Measurements from ENCODE around the gene GGCX. TPM values are rescaled to one million over a fixed set of nuclear protein-coding genes. Genes with fewer than 3 reads are reported as not detected.
A peak's percentile ranks its signal among the peaks of the same experiment; 100 is the strongest.

Gene GGCX
- total and polyA plus RNA-seq, 2 of the 4 experiments (the other 2 are of a cell fraction) = 35.0 to 39.4 TPM

- Histone ChIP-seq H2BK120ac (ENCODE audit: low read depth, low read length) (peak overlapping the region; percentile 87), H3K36me3 (ENCODE audit: control insufficient read depth, insufficient read depth, low read length) (peaks cover 5% of the 10 kb centered on the region), H2AFZ (replicated peaks; ENCODE audit: low read length, poor library complexity) (peak overlapping the region; percentile 19), H2BK15ac (ENCODE audit: low read depth, low read length) (peak overlapping the region; percentile 79; the same call in 1 of the 3 replicates), H3K27me3 (ENCODE audit: control insufficient read depth, insufficient read depth, low read length) (no peaks in the 10 kb centered on the region), H3K56ac (ENCODE audit: extremely low read depth, insufficient read depth, low read length) (peak overlapping the region; percentile 66), H3K27ac (ENCODE audit: insufficient read depth, low read length) (0 out of 2 replicates have a peak overlapping the region, but pooled peaks have one; percentile 3), H3K14ac (replicated peaks; ENCODE audit: low read depth, low read length) (peak overlapping the region; percentile 88), H3K9me3 (ENCODE audit: control insufficient read depth, insufficient read depth, low read length) (no peaks in the 10 kb centered on the region), H3K4me3 (ENCODE audit: insufficient read depth, low read depth, low read length) (no peak overlapping the region), H3K4ac (ENCODE audit: low read depth, low read length) (peak overlapping the region; percentile 84), H3K9me1 (ENCODE audit: insufficient read depth, low read length) (peaks cover 2% of the 10 kb centered on the region; the same call in 1 of the 2 replicates), H4K20me1 (ENCODE audit: insufficient read depth, low read length) (peaks cover 25% of the 10 kb centered on the region), H3K79me1 (ENCODE audit: low read depth in 1 of 2, low read length in 2 of 2) (peaks cover 13 to 24% of the 10 kb centered on the region in 2 experiments), H2AK5ac (ENCODE audit: low read depth, low read length) (peak overlapping the region; percentile 74), H4K91ac (ENCODE audit: insufficient read depth, low read depth, low read length) (peak overlapping the region; percentile 41; the same call in 1 of the 2 replicates), H3K18ac (ENCODE audit: low read depth, low read length) (peak overlapping the region; percentile 79; the same call in 1 of the 2 replicates), H2BK5ac (ENCODE audit: low read depth, low read length, poor library complexity, severe bottlenecking) (peak overlapping the region; percentile 94), H4K5ac (ENCODE audit: low read depth, low read length) (peak overlapping the region; percentile 73; the same call in 1 of the 2 replicates), H3K4me2 (ENCODE audit: low read depth, low read length) (peak overlapping the region; percentile 55; the same call in 1 of the 2 replicates), H3K9ac (ENCODE audit: low read depth, low read length) (no peak overlapping the region), H2BK20ac (ENCODE audit: low read depth, low read length) (peak overlapping the region; percentile 80), H4K8ac (ENCODE audit: low read depth in 2 of 2, low read length in 2 of 2) (peak overlapping the region in 1 of 2 experiments; percentile 80; a peak in 2 of 4 replicates), H3K4me1 (ENCODE audit: control insufficient read depth, insufficient read depth, low read length) (peaks cover 5% of the 10 kb centered on the region), H2AK9ac (replicated peaks; ENCODE audit: low read depth, low read length, poor library complexity) (no peak overlapping the region), H3K23ac (ENCODE audit: low read depth, low read length) (peak overlapping the region; percentile 88)
- in situ Hi-C loops (cut with MboI; ENCODE audit: low sequenced_read_pairs) = no loop called here
- POLR2A ChIA-PET (ENCODE audit: unreplicated experiment) = interaction anchor here (0.6 kb wide), 1 partner anchor 101 kb away, joined by 4 read pairs; no protein-coding TSS in a partner anchor
- dilution Hi-C loops (cut with HindIII; ENCODE audit: low sequenced_read_pairs, unreplicated experiment) = no loop called here
- no CpG with 5 or more reads among the region's 3 CpGs for WGBS, 2 experiments (ENCODE audit: extremely low coverage in 2 of 2, insufficient read length in 1 of 2)
- CTCF ChIA-PET = interaction anchor here (0.7 to 1.4 kb wide), 2 partner anchors 14 to 115 kb away, joined by 3 to 4 read pairs; no protein-coding TSS in a partner anchor
- BruUV-seq (replicated peaks) = no TSS peak
- DNase-seq = peak; percentile 89
- intact Hi-C loops (cut with micrococcal nuclease) = loop anchor here (5.0 to 10.0 kb wide), 2 partner anchors 39 to 472 kb away; no protein-coding TSS in a partner anchor
- peak; percentile 7; the same call in 1 of the 2 replicates for ATAC-seq (ENCODE audit: low read depth)
- TF ChIP-seq RCOR1 (IDR thresholded peaks at IDR 0.05; ENCODE audit: insufficient replicate concordance, low read length) = no peak
- TF ChIP-seq NFE2L2 (IDR thresholded peaks at IDR 0.05; ENCODE audit: low read depth, low read length) = no peak
- TF ChIP-seq USF2 (IDR thresholded peaks at IDR 0.05; ENCODE audit: low read depth, low read length) = no peak
- TF ChIP-seq SMC3 (IDR thresholded peaks at IDR 0.05; ENCODE audit: low read depth, low read length) = peak; percentile 21; the same call in 1 of the 2 replicates
- TF ChIP-seq RFX5 (IDR thresholded peaks at IDR 0.05; ENCODE audit: low read depth, low read length) = no peak
- no peak for TF ChIP-seq BHLHE40 (IDR thresholded peaks at IDR 0.05; ENCODE audit: low read depth, low read length)
- no peak for TF ChIP-seq ELK1 (IDR thresholded peaks at IDR 0.05; ENCODE audit: borderline replicate concordance, low read depth, low read length)
- peak; percentile 36; the same call in 1 of the 2 replicates for TF ChIP-seq RAD21 (IDR thresholded peaks at IDR 0.05; ENCODE audit: low read length)
- no peak for TF ChIP-seq MAZ (IDR thresholded peaks at IDR 0.05; ENCODE audit: borderline replicate concordance, low read depth, low read length)
- no peak for TF ChIP-seq CTCF (conservative IDR thresholded peaks at IDR 0.05; ENCODE audit: low read depth, low read length)
- TF ChIP-seq CEBPB (IDR thresholded peaks at IDR 0.05; ENCODE audit: low read depth, low read length) = no peak
- peak; percentile 61 for TF ChIP-seq FOS (IDR thresholded peaks at IDR 0.05; ENCODE audit: low read depth, low read length)
- no peak for TF ChIP-seq CHD1 (IDR thresholded peaks at IDR 0.05; ENCODE audit: low read depth, low read length)
- no peak for TF ChIP-seq POLR2A (IDR thresholded peaks at IDR 0.05; ENCODE audit: low read depth, low read length)
- TF ChIP-seq MXI1 (IDR thresholded peaks at IDR 0.05; ENCODE audit: borderline replicate concordance, low read depth, low read length) = no peak
Measured at GRCh38 chr2:85536479-85536878, 24.8 kb downstream of the GGCX start.

Measured in IMR-90 (cell line).